Measurements from ENCODE around the gene BCAR1.
A peak's percentile ranks its signal among the peaks of the same experiment; 100 is the strongest.
"Not testable (repeated sequence)": the region's sequence is repeated elsewhere in the genome, so short reads cannot be mapped to it uniquely, and the experiment has no call there.

Gene BCAR1

DNA sequence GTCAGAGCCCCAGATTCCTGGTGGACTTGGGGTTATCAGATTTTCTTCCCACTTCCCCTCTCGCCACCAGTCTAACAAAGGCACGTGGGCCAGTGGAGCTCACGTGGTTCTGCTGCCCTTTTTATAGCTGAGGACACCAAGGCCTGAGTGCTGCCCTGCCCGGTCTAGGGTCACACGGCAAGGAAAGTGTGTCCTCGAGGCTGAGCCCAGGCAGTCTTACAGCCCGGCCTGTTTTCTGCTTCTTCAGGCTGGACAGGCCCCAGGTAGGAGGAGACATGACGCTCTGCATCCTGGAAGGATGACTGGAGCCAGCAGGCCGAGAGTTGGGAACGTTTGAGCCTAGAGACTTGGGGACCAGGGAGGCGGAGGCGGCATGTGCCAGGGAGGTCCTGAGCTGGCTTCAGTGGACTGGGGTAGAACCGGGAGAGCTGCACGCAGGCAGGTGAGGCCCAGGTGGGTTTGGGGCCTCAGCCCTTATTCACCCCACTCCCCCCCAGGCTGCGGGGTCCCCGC lies 29.1 kb downstream of the BCAR1 start:
- DNase-seq = no peak

DNA sequence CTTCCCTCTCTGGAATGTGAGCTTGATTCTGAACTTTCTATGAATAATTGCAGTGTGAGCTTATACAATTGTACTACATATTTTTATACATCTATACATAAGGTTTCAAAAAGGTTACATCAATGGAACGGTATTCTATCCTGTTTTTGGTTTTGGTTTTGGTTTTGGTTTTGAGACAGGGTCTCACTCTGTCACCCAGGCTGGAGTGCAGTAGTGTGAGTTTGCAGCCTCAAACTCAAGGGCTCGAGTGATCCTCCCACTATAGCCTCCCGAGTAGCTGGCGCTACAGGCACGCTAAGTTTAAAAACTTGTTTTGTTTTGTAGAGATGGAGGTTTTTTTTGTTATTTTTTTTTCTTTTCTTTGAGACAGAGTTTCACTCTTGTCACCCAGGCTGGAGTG lies 31.6 kb downstream of the BCAR1 start:
- DNase-seq = peak; percentile 16

DNA sequence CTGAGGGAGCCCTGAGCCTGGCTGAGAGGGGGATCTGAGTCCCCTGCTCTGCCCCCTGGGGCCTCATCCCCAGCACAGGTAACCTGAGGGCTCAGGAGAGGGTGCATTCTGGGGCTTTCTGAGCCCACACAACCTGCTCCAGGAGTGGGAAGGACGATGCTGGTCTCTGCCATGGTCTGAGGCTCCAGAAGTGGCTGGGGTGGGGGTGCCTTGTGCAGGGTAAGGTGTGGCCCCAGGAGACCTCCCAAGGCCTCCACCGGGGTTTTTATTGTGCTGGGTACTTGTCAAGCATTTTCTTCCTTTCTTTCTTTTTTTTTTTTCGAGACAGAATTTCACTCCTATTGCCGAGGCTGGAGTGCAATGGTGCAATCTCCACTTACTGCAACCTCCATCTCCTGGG lies 32.3 kb downstream of the BCAR1 start:
- no peak for DNase-seq

GRCh38 chr16:75218256-75219076 lies 33.0 kb downstream of the BCAR1 start, which contains the start of gene CTRB1:
Gene CTRB1, plus strand, starts transcription at chr16:75218988. Its CDS starts 20 bp downstream, at chr16:75219008.
- DNase-seq = no peak

DNA sequence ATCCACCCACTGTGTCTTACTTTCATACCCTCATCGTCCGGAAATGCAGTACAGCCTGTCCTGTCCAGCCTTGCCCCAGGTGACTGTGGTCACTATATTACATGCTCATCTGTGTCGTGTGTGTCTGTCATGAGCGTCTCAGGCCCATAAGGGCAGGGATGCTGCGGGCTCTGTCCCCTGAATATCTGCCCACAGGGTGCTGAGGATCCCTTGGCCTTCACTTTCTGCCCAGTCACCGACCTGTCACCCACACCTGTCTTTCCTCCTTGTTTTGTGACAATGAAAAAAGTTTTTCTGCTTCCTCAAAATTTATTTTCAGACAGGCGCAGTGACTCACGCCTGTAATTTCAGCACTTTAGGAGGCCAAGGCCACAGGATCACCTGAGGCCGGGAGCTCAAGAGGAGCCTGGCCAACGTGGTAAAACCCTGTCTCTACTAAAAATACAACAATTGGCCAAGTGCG lies 34.0 kb downstream of the BCAR1 start:
- no peak for DNase-seq

GRCh38 chr16:75216576-75216975 lies 34.8 kb downstream of the BCAR1 start:
- DNase-seq = no peak

DNA sequence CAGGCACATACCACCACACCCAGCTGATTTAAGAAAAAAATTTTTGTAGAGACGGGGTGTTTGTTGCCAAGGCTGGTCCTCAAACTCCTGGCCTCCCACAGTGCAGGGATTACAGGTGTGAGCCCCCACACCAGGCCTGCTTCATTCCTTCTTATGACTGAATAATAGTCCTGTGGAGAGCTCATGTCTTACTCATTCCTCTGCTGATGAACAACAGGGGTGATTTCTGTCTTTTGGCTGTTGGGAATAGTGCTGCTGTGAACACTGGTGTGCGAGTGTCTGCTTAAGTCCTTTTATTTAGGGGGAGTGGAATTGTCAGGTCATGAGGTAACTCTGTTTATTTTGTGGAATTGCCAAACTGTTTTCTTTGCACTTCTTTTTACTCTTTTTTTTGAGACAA lies 35.3 kb downstream of the BCAR1 start:
- DNase-seq = no peak

DNA sequence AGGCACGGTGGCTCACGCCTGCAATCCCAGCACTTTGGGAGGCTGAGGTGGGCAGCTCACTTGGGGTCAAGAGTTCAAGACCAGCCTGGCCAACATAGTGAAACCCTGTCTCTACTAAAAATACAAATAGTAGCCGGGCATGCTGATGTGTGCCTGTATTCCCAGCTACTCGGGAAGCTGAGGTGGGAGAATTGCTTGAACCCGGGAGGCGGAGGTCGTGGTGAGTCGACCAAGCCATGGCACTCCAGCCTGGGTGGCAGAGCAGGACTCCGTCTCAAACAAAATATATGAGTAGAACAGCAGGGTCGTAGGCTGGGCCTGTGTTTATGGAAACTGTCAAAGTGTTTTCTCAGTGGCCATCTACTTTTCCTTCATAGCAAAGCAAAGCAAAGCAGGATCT lies 40.1 kb downstream of the BCAR1 start:
- not testable (repeated sequence) for DNase-seq

- DNase-seq = no peak
Observed at GRCh38 chr16:75209944-75210343, 41.5 kb downstream of the BCAR1 start.

- DNase-seq = not testable (repeated sequence)
Observed at GRCh38 chr16:75209514-75209913, 41.9 kb downstream of the BCAR1 start.

DNA sequence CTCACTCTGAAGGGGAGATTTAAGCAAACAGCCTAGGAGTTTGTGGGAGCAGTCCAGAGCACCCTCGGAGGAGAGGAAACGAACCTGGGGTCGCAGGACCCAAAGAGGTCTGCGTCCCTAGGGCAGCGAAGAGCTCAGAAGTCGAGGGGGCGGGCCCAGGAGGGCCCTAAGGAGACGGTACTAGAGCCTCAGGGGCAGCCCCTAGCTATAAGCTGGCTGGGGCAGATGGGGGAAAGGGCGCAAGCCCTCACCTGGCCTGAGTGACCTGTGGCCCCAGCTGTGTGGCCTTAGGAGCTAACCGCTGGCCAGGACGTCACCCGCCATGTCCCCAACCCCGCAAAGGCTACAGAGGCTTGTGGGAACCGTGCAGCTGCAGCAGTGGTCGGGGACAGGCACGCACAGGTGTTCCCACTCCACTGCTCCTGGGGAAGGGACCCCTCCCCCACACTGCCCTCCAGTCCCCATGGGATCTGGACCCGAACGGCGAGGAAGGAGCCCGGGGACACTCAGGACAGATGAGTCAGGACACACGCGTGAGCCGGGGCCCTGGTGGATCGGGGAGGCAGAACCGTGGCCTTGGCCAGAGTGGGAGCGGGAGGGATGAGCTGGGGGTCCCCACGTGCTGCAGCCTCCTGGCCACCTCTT lies 42.4 kb downstream of the BCAR1 start:
- no peak for DNase-seq

DNA sequence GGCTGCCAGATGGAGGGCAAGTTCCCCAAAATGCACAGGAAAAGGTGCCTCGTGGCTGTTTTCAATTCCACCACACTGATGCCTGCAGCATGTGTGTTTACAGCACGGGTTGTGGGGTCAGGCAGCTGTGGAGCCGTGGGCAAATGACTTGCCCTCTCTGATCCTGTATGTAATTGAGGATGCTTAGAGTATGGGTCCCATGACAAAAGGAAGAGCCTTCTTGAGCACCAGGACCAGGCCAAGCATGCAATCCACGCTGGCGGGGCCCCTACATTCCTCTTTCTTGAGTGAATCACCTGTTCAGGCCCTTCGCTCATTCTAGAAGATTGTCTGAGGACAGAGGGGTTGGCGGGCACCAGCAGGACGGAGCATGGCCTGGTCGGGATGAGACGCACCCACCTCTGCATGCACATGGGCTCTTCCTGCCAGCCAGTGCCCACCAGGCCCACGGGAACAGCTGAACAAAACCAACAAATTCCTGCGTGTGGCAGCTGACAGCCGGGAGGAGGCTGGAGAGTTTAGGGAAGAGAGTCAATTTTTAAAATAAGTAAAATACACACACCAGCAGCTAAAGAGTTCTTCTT lies 43.1 kb downstream of the BCAR1 start:
- no peak for DNase-seq

DNA sequence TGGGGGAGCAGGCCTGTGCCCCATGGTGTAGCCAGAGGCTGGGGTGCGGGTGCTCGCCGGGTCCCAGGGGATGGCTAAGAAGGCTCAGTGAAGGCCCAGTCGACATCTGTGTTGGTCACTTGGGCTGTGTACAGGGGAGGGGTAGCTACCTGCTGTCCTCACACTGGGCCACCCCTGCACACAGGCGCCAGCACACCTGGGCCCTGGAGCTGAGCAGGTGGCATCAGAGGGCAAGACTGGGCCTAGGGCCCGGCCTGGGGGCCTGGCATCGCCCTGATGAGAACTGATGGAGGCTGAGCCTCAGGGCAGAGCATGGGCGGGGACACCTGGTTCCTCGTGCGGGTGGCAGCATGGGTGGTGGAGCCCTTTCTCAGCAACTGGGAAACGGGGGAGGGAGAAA lies 43.6 kb downstream of the BCAR1 start:
- no peak for DNase-seq

DNA sequence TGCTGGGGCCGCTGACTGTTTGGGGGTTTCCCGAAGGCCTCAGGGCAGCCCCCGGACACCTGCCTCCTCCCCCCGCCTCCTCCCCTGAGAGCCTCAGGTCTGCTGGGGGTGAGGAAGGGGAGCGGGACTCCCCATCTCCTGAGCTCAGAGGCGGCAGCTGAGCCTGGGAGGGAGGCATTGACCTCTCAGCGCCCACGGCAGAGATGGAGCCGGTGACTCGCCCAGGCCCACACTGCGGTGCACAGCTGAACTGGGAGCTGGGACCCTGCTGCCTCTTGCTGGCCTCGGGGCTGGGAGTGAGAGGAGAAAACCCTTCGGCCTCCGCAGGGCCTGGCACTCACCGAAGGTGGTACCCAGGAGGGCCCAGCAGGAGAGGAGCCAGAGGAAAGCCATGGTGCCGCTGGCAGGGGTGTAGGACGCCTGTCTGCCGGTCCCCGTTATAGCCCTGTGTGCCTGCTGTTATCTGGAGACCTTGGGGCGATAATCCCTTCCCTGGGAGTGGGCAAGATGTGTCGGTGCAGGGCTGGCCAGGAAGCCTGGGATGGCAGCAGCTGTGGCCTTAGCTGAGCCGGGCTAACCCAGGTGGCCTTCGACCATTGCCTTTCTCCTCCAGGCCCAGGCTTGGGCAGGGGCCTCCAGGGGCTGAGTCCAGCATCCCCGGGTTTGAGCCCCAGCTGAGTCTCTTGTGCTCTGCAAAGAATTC lies 44.5 kb downstream of the BCAR1 start, which contains the start of gene CTRB2:
CTRB2 (minus strand) TSS at position 413 of the 703 bp plus-strand sequence; CDS start at position 393, 20 bp downstream.
- DNase-seq = no peak

DNA sequence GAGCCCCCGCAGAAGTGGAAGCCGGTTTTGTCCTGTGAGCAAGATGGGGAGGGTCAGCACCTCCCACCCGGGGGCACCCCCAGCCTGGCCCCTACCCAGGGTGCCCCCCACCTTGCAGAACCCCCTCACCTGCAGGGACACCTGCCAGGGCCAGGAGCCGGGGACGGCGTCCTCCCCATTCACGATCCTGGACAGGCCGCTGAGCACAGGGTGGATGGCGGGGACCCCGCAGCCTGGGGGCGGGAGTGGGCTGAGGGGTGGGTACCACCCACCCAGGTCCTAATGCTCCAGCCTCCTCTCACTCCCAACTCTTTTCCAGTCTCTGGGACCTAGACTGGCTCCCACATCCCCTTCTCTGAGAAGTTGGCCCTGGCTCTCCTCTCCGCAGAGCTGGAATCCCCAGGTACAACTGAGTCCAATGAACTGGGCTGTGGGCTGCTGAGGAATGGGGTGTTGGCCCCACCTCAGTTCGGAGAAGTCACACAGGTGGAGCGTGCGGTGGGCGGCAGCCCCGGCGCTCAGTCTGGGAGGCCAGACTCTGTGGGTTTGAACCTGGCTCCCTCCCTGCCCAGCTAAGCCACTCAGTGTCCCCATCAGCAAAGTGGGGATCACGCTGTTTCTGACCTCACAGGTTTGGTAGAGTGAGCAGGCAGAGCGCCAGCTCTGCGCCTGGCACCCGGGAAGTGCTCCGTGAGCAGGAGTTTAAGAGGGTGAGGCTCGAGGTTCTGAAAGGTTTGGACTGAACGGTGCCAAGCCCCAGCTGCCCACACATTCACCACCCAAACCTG lies 45.3 kb downstream of the BCAR1 start:
- DNase-seq = not testable (repeated sequence)

- not testable (repeated sequence) for DNase-seq
Observed at GRCh38 chr16:75205438-75205837, 46.0 kb downstream of the BCAR1 start.

DNA sequence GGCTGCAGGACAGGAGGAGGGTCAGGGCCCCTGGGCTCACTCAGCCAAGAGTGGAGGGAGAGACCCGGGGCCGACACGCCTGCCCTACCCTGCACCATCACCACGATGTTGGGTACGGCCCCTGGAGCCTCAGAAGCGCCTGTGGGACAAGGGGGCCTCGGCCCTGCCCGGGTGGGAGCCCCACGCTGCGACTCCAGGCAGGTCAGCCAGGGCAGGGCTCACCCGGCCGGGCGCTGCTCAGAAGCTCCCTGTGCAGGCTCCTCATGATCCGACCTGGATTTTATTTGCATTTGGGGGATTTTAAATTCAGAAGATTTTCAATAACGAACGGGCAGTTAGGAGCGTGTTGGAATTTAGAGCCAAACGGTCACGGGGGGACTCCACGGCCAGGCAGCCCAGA lies 46.5 kb downstream of the BCAR1 start:
- DNase-seq = not testable (repeated sequence)

GRCh38 chr16:75204410-75204758 lies 47.0 kb downstream of the BCAR1 start:
- no peak for DNase-seq

GRCh38 chr16:75203667-75204409 lies 47.6 kb downstream of the BCAR1 start:
- DNase-seq = no peak

- no peak for DNase-seq
Observed at GRCh38 chr16:75203096-75203495, 48.3 kb downstream of the BCAR1 start.

- DNase-seq = no peak
Observed at GRCh38 chr16:75202069-75202590, 49.3 kb downstream of the BCAR1 start.
